HG03103 (cell line): Measurements from ENCODE around the gene KRT222.

ENCODE experiments used
- ATAC-seq: cut with Tn5 transposase; IDR thresholded peaks from one replicate; pipeline ENCODE4 v1.9.1; 2021; ENCODE audit warnings: low read depth; ENCODE audit not compliant: unreplicated experiment

KRT222 gene

GRCh38 chr17:40616592-40616991, 48.4 kb downstream of the KRT222 start:
- no peak for ATAC-seq

- ATAC-seq = no peak
Observed at GRCh38 chr17:40615841-40616476, 49.0 kb downstream of the KRT222 start.

GRCh38 chr17:40615068-40615840, 49.7 kb downstream of the KRT222 start:
- ATAC-seq = no peak

- ATAC-seq = no peak
Observed at GRCh38 chr17:40614431-40615067, 50.4 kb downstream of the KRT222 start.

GRCh38 chr17:40613467-40614154, 51.4 kb downstream of the KRT222 start:
- ATAC-seq = no peak

GRCh38 chr17:40612599-40613244, 52.3 kb downstream of the KRT222 start:
- no peak for ATAC-seq

- ATAC-seq = no peak
Observed at GRCh38 chr17:40611840-40612474, 53.0 kb downstream of the KRT222 start.

- ATAC-seq = no peak
Observed at GRCh38 chr17:40610359-40610758, 54.6 kb downstream of the KRT222 start.

- ATAC-seq = no peak
Observed at GRCh38 chr17:40608061-40608581, 56.9 kb downstream of the KRT222 start.

GRCh38 chr17:40607641-40608040, 57.3 kb downstream of the KRT222 start:
- no peak for ATAC-seq

- no peak for ATAC-seq
Observed at GRCh38 chr17:40606548-40607353, 58.2 kb downstream of the KRT222 start.

GRCh38 chr17:40605306-40605705, 59.7 kb downstream of the KRT222 start:
- no peak for ATAC-seq
